Endothelial cell of umbilical vein (primary cell): ENCODE measurements around the gene DNAJC17. TPM values are rescaled to one million over a fixed set of nuclear protein-coding genes. Genes with fewer than 3 reads are reported as not detected.

Experiments
- BruUV-seq: library from RNA; stranded (reverse); fragments of 400-500 nt; replicated peaks from 2 replicates; lab custom pipeline; 2021; lab: Mats Ljungman, UMichigan
- CTCF ChIA-PET: fragments of 300-600, 350-600 bp; sonication (Branson Sonifier 250); formaldehyde crosslinking; loops from one replicate; lab custom pipeline; 2021; ENCODE audit warnings: antibody characterized with exemption, inconsistent platforms; lab: Charles Lee
- POLR2A ChIA-PET: fragments of 300-600, 350-600 bp; sonication (Branson Sonifier 250); formaldehyde crosslinking; loops from one replicate; lab custom pipeline; 2021; ENCODE audit warnings: antibody characterized with exemption, inconsistent platforms; lab: Charles Lee
- DNase-seq: peaks from one replicate; pipeline ENCODE4 v3.0.0-alpha.2; 2011; ENCODE audit warnings: low read depth, low spot score
- FAIRE-seq: peaks from 2 replicates; lab custom pipeline; 2011; peaks lifted over from hg19 to GRCh38; lab: Jason Lieb, UNC
- H2AFZ ChIP-seq: 2 replicates; pipeline ENCODE4 v1.6.0; 2012; ENCODE audit warnings: low read depth, low read length, control low read depth, inconsistent platforms
- H3K27ac ChIP-seq: 2 replicates; pipeline ENCODE4 v1.5.1; 2011; ENCODE audit warnings: low read depth, mild to moderate bottlenecking, control low read depth, low read length, moderate library complexity; ENCODE audit not compliant: insufficient read depth
- H3K27me3 ChIP-seq, 2 experiments: 2 replicates each; pipeline versions ENCODE4 v1.6.0 to v1.6.1; 2011; ENCODE audit warnings: low read length in 2 of 2, mixed read lengths in 1 of 2; ENCODE audit not compliant: control insufficient read depth in 2 of 2, insufficient read depth in 2 of 2
- H3K36me3 ChIP-seq, 2 experiments: 2 replicates in 1 of 2; 3 replicates in 1 of 2; pipeline ENCODE4 v1.5.1; 2011; ENCODE audit warnings: low read length in 2 of 2, mild to moderate bottlenecking in 1 of 2, moderate library complexity in 1 of 2; ENCODE audit not compliant: control insufficient read depth in 2 of 2, insufficient read depth in 2 of 2; ENCODE audit errors: extremely low read depth in 1 of 2
- H3K4me1 ChIP-seq: 3 replicates; pipeline ENCODE4 v1.5.1; 2011; ENCODE audit warnings: mild to moderate bottlenecking, low read length; ENCODE audit not compliant: control insufficient read depth, insufficient read depth; ENCODE audit errors: extremely low read depth
- H3K4me2 ChIP-seq: 2 replicates; pipeline ENCODE4 v1.6.1; 2011; ENCODE audit warnings: low read length, control low read depth, mixed read lengths; ENCODE audit not compliant: insufficient read depth
- H3K4me3 ChIP-seq, 3 experiments: fragments of 200-600 bp in 1 of 3; sonication (generic), shearing (Covaris generic) in 1 of 3; replicated peaks in 1 of 3; 2 replicates each; pipeline ENCODE4 v1.5.1; 2011 to 2016; ENCODE audit warnings: control low read depth in 3 of 3, low read length in 3 of 3, mild to moderate bottlenecking in 2 of 3, inconsistent platforms in 1 of 3, low read depth in 1 of 3, moderate library complexity in 1 of 3; ENCODE audit not compliant: insufficient read depth in 1 of 3
- H3K79me2 ChIP-seq: 2 replicates; pipeline ENCODE4 v1.6.0; 2012; ENCODE audit warnings: low read length, inconsistent platforms; ENCODE audit not compliant: control insufficient read depth, insufficient read depth
- H3K9ac ChIP-seq: replicated peaks from 2 replicates; pipeline ENCODE3; 2011; ENCODE audit warnings: low read length, control low read depth; ENCODE audit not compliant: insufficient read depth; ENCODE audit errors: extremely low read depth
- H3K9me1 ChIP-seq: replicated peaks from 3 replicates; pipeline ENCODE4 v1.6.0; 2011; ENCODE audit warnings: mild to moderate bottlenecking, low read length; ENCODE audit not compliant: control insufficient read depth, insufficient read depth; ENCODE audit errors: extremely low read depth
- H3K9me3 ChIP-seq: replicated peaks from 2 replicates; pipeline ENCODE4 v1.5.1; 2012; ENCODE audit warnings: low read length, inconsistent platforms; ENCODE audit not compliant: control insufficient read depth, insufficient read depth
- H4K20me1 ChIP-seq: replicated peaks from 2 replicates; pipeline ENCODE3; 2011; ENCODE audit warnings: mild to moderate bottlenecking, low read length; ENCODE audit not compliant: control insufficient read depth, insufficient read depth; ENCODE audit errors: extremely low read depth
- CTCF ChIP-seq, 2 donors: IDR thresholded peaks; 1 replicate in 1 of 2; 2 replicates in 1 of 2; pipeline ENCODE4 v1.5.1; 2011; ENCODE audit warnings: low read length in 2 of 2, mild to moderate bottlenecking in 2 of 2, moderate library complexity in 2 of 2, control low read depth in 1 of 2, inconsistent platforms in 1 of 2, low read depth in 1 of 2; ENCODE audit not compliant: insufficient read depth in 1 of 2; ENCODE audit errors: extremely low read depth in 1 of 2
- EZH2 ChIP-seq: IDR thresholded peaks from 2 replicates; pipeline ENCODE4 v1.6.1; 2012; ENCODE audit warnings: borderline replicate concordance, low read depth, mild to moderate bottlenecking, moderate library complexity, low read length, inconsistent platforms; ENCODE audit not compliant: severe bottlenecking
- FOS ChIP-seq: IDR thresholded peaks from 2 replicates; pipeline ENCODE4 v1.6.1; 2011; ENCODE audit warnings: mild to moderate bottlenecking, low read length, moderate library complexity, borderline replicate concordance; ENCODE audit not compliant: insufficient read depth
- GATA2 ChIP-seq: IDR thresholded peaks from 2 replicates; pipeline ENCODE4 v1.7.0; 2011; ENCODE audit warnings: low read depth, mild to moderate bottlenecking, moderate library complexity, mixed read lengths, low read length; ENCODE audit not compliant: insufficient read length, insufficient read depth
- JUN ChIP-seq: IDR thresholded peaks from 2 replicates; pipeline ENCODE4 v1.6.1; 2011; ENCODE audit warnings: borderline replicate concordance, low read depth; ENCODE audit not compliant: insufficient read length, insufficient read depth
- MAX ChIP-seq: IDR thresholded peaks from 2 replicates; pipeline ENCODE4 v1.6.1; 2011; ENCODE audit not compliant: insufficient read depth, insufficient read length
- MYC ChIP-seq: IDR thresholded peaks from one replicate; pipeline ENCODE4 v1.6.1; 2011; ENCODE audit warnings: mild to moderate bottlenecking, low read depth, low read length
- POLR2A ChIP-seq: IDR thresholded peaks from 2 replicates; pipeline ENCODE4 v1.6.1; 2012; ENCODE audit warnings: low read depth, mild to moderate bottlenecking, control low read depth, low read length
- POLR2AphosphoS5 ChIP-seq: IDR thresholded peaks from 2 replicates; pipeline ENCODE4 v1.6.1; 2012; ENCODE audit warnings: low read depth, mild to moderate bottlenecking, control low read depth, low read length, moderate library complexity; ENCODE audit not compliant: insufficient read depth
- dilution Hi-C: fragments of 300-500 bp; cut with MboI; formaldehyde crosslinking; loops from one replicate; pipeline ENCODE4 v1.15.0; 2019; ENCODE audit warnings: low sequenced_read_pairs; ENCODE audit not compliant: extremely low pct_ligation_motif_present
- intact Hi-C: fragments of 100-400 bp; cut with micrococcal nuclease; formaldehyde crosslinking; loops from one replicate; pipeline ENCODE4 v1.10.0; 2022
- polyA plus RNA-seq, 4 experiments: library from polyadenylated mRNA; depleted of rRNA in 3 of 4; stranded (reverse) in 3 of 4; unstranded in 1 of 4; fragments of >200 nt; gene quantifications; 2 replicates each; pipeline versions ENCODE4 v1.2.1 to v1.2.3, GENCODE V29; 2011 to 2012; ENCODE audit warnings: missing spikeins in 1 of 4
- total RNA-seq: library from RNA; stranded (reverse); gene quantifications from 2 replicates; pipeline ENCODE4 v1.2.3, GENCODE V29; 2021

The DNAJC17 gene
- total and polyA plus RNA-seq, 2 donors (not counting 3 experiments of a cell fraction or from before 2014, with no cell fraction given): 30.7 to 46.4 TPM

- POLR2A ChIA-PET: no interaction called here
- H3K27me3 ChIP-seq: no peaks in the 10 kb centered on the region
- dilution Hi-C loops: no loop called here
- H3K4me2 ChIP-seq: no peak overlapping the region
- no peaks in the 10 kb centered on the region for H3K4me1 ChIP-seq
- H3K27ac ChIP-seq: no peak overlapping the region
- no peak for DNase-seq
- no peaks in the 10 kb centered on the region for H3K36me3 ChIP-seq
- no peaks in the 10 kb centered on the region for H3K9me1 ChIP-seq
- no peak for FAIRE-seq
- intact Hi-C loops: no loop called here
- BruUV-seq: no TSS peak
- TF ChIP-seq MAX (no peak), JUN (no peak)
- H3K4me3 ChIP-seq: no peak overlapping the region
- no peak overlapping the region for H2AFZ ChIP-seq
- no peaks in the 10 kb centered on the region for H3K79me2 ChIP-seq
- no peak overlapping the region for H3K9ac ChIP-seq
- H3K9me3 ChIP-seq: no peaks in the 10 kb centered on the region
- H4K20me1 ChIP-seq: no peaks in the 10 kb centered on the region
- CTCF ChIA-PET: interaction anchor here (1.0 kb wide), 1 partner anchor 23 kb away, joined by 3 read pairs; no protein-coding TSS in a partner anchor
These were observed 28.7 kb upstream of the DNAJC17 start for GRCh38 chr15:40836020-40836419.

- Histone ChIP-seq H3K79me2 (no peaks in the 10 kb centered on the region), H3K4me1 (no peaks in the 10 kb centered on the region), H3K4me2 (no peak overlapping the region), H3K4me3 (no peak overlapping the region), H3K9me1 (no peaks in the 10 kb centered on the region), H3K9ac (no peak overlapping the region), H2AFZ (no peak overlapping the region), H3K27ac (no peak overlapping the region), H3K36me3 (no peaks in the 10 kb centered on the region), H3K27me3 (peaks cover 0 to 5% of the 10 kb centered on the region in 2 experiments), H4K20me1 (no peaks in the 10 kb centered on the region), H3K9me3 (no peaks in the 10 kb centered on the region)
- FAIRE-seq (no peak), DNase-seq (no peak)
- BruUV-seq: no TSS peak
- TF ChIP-seq CTCF (IDR thresholded peaks at IDR 0.05; ENCODE audit: extremely low read depth in 1 of 2, insufficient read depth in 1 of 2, low read depth in 1 of 2, low read length in 2 of 2) (no peak), GATA2 (no peak), MYC (no peak), MAX (no peak), POLR2AphosphoS5 (no peak), POLR2A (no peak), EZH2 (no peak), FOS (no peak), JUN (no peak)
- intact Hi-C loops: no loop called here
- POLR2A ChIA-PET: no interaction called here
- dilution Hi-C loops: no loop called here
- CTCF ChIA-PET: interaction anchor here (0.9 kb wide), 1 partner anchor 26 kb away, joined by 5 read pairs; no protein-coding TSS in a partner anchor
These were observed 25.6 kb upstream of the DNAJC17 start for GRCh38 chr15:40832903-40833302.
